MM.1S (cell line): ENCODE data around the gene S100P.

Experiments
- CTCF ChIP-seq: fragments of 300-600 bp; sonication (generic); IDR thresholded peaks from 2 replicates; pipeline ENCODE4 v1.5.1; 2016; ENCODE audit warnings: antibody characterized with exemption, low read length, mixed read lengths
- EZH2 ChIP-seq: fragments of 300-600 bp; sonication (generic); optimal IDR thresholded peaks from 2 replicates; pipeline ENCODE3; 2017; ENCODE audit warnings: low read depth, mild to moderate bottlenecking, antibody characterized with exemption, low read length, mixed read lengths
- EZH2phosphoT487 ChIP-seq: fragments of 300-600 bp; sonication (generic); IDR thresholded peaks from 2 replicates; pipeline ENCODE4 v1.6.1; 2018; ENCODE audit warnings: antibody characterized with exemption, low read length

- TF ChIP-seq CTCF (no peak), EZH2 (no peak), EZH2phosphoT487 (no peak)
These were observed 21.3 kb downstream of the S100P start for GRCh38 chr4:6714954-6715353.
